Measurements from ENCODE around the gene KRTAP5-2.

GRCh38 chr11:1549338-1550330, 48.5 kb downstream of the KRTAP5-2 start:
- TF ChIP-seq CTCF (IDR thresholded peaks at IDR 0.05 in 8 of 11, conservative IDR thresholded peaks at IDR 0.05 in 3 of 11) (no peak), POLR2A (IDR thresholded peaks at IDR 0.05) (no peak)

Measured in spleen (tissue), 7 donors.